Left cardiac atrium (tissue), 4 donors: ENCODE data around the gene BTRC. TPM values are rescaled to one million over a fixed set of nuclear protein-coding genes. Genes with fewer than 3 reads are reported as not detected.

ENCODE experiments used
- ATAC-seq, 2 donors: fragments of 200-7000 bp; cut with Tn5 transposase; one replicate each; pipeline ENCODE4 v1.9.1; 2020; ENCODE audit warnings: mild to moderate bottlenecking in 2 of 2, moderate library complexity in 2 of 2
- DNase-seq: peaks from one replicate; pipeline ENCODE4 v3.0.0-alpha.2; 2020
- intact Hi-C, 2 donors: fragments of 100-400 bp; cut with DNase I; formaldehyde crosslinking; loops; one replicate each; pipeline versions ENCODE4 v1.14.1 to v1.15.1; 2022 to 2023
- total RNA-seq, 2 donors: library from RNA; stranded (reverse); fragmentation: NEBNext Ultra II Directional; extraction: Animal tissue kit (Norgen Biotek cat#: 25700); gene quantifications; one replicate each; pipeline ENCODE4 v1.2.1, GENCODE V29; 2021
- donor health status: DM: no; HTN: yes; CAD: no.
- donor health status: DM: no; HTN: yes; CAD: no; lungs with severe emphysema.
- donor health status: DM: yes; HTN: yes; CAD: no.
- donor health status: Dilated cardiomyopathy.

The BTRC gene
- total RNA-seq, 2 donors from 2014 or later, result 26.0 to 26.4 TPM

- intact Hi-C loops, result loop anchor here (2.0 to 10.0 kb wide), 4 partner anchors 275 to 405 kb away; no protein-coding TSS in a partner anchor
Observed at GRCh38 chr10:101569622-101570427, 215.9 kb downstream of the BTRC start.

GRCh38 chr10:101570428-101571270 lies 216.7 kb downstream of the BTRC start:
- no peak for DNase-seq
- ATAC-seq, result peak; percentile 37 to 44
- intact Hi-C loops, result loop anchor here in 1 of 2 donors (2.0 to 10.0 kb wide), 2 partner anchors 356 to 406 kb away; no protein-coding TSS in a partner anchor

More at GRCh38 chr10:101569622-101570427, 215.9 kb downstream of the BTRC start:
- peak; percentile 84 for DNase-seq
- ATAC-seq, result peak; percentile 92 to 94

DNA sequence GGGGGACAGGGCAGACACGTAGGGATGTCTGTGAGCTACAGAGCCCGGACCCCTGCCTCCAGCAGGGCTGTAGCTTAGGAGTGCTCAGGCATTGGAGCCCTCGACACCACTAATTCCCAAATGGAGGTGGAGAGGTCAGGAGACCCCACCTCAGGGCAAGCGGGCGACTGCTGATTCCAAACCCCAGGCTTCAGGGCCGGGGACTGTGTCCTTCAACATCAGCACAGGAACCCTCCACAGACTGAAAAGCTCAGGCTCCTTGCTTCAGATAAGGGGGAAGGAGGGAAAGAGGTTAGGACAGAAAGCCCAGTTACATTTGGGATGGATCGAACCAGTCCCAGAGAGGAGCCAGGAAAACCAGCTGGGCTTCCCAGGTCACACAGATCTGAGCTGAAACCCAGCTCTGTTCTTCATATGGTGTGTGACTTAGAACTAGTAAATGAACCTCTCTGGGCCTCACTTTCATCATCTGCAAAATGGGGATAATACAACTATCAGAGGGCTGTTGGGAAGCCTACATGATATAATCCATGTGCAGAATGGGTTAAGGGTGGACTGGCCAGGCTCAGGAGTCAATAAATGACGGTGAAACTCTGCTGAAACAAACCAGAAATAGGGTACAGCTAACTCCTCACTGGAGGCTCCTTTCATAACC lies 217.4 kb downstream of the BTRC start:
- ATAC-seq (no peak), DNase-seq (no peak)
- intact Hi-C loops, result loop anchor here in 1 of 2 donors (2.0 to 10.0 kb wide), 2 partner anchors 357 to 407 kb away; no protein-coding TSS in a partner anchor

- DNase-seq (no peak), ATAC-seq (no peak)
- intact Hi-C loops, result loop anchor here in 1 of 2 donors (10.0 kb wide), 1 partner anchor 407 kb away; no protein-coding TSS in a partner anchor
Observed at GRCh38 chr10:101572126-101572525, 218.2 kb downstream of the BTRC start.

- intact Hi-C loops, result loop anchor here in 1 of 2 donors (10.0 kb wide), 1 partner anchor 408 kb away; no protein-coding TSS in a partner anchor
- DNase-seq, result no peak
- no peak for ATAC-seq
Observed at GRCh38 chr10:101572785-101573184, 218.8 kb downstream of the BTRC start.

- ATAC-seq (no peak), DNase-seq (no peak)
- intact Hi-C loops, result loop anchor here in 1 of 2 donors (10.0 kb wide), 1 partner anchor 409 kb away; no protein-coding TSS in a partner anchor
Observed at GRCh38 chr10:101573885-101574753, 220.2 kb downstream of the BTRC start.

DNA sequence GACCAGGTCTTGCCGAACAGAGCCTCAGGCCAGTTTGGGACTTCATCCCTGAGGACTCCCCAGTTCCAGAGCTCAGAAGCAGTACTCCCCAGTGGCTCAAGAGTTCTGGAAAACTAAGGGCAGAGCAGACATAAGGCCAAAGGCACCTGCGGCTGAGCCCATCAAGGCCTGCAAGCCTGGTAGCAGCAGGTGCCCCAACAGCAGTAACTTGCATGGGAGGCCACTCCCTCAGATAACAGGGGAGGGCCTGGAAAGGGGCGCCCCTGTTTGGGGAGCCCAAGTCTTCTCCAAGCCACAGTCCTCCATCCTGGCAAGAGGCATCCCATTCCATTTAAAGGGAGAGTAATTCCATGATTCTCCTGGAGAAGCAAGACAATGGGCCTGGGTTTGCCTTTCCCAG lies 221.1 kb downstream of the BTRC start:
- intact Hi-C loops, result loop anchor here in 1 of 2 donors (10.0 kb wide), 1 partner anchor 410 kb away; no protein-coding TSS in a partner anchor
- no peak for ATAC-seq
- DNase-seq, result no peak

- DNase-seq (no peak), ATAC-seq (no peak)
- intact Hi-C loops, result loop anchor here in 1 of 2 donors (10.0 kb wide), 1 partner anchor 411 kb away; no protein-coding TSS in a partner anchor
Observed at GRCh38 chr10:101575580-101576210, 221.7 kb downstream of the BTRC start.

GRCh38 chr10:101576211-101576863 lies 222.4 kb downstream of the BTRC start:
- intact Hi-C loops, result loop anchor here in 1 of 2 donors (10.0 kb wide), 1 partner anchor 412 kb away; no protein-coding TSS in a partner anchor
- no peak for ATAC-seq
- DNase-seq, result no peak

- DNase-seq (peak; percentile 18), ATAC-seq (no peak)
- intact Hi-C loops, result loop anchor here in 1 of 2 donors (10.0 kb wide), 1 partner anchor 412 kb away; no protein-coding TSS in a partner anchor
Observed at GRCh38 chr10:101577121-101577871, 223.3 kb downstream of the BTRC start.

DNA sequence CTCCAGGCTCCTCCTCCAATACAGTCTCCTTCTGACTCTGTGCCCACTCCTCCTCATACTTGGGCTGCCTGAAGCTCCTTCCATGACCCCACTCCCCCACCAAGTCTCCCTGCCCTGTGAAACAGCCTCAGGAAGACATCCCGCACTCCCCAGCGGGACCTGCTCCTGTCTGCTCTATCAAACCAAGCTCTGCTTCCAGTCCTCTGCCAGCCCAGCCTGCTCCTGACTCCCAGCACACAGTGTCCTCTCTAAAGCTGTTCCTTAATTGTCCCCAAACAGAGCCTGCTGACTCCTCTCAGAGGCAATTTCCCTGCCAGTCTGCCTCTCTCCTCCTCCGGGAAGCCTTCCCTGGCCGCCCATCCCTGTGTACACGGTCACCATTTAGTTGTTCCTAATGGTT lies 224.2 kb downstream of the BTRC start:
- ATAC-seq (no peak), DNase-seq (no peak)
- intact Hi-C loops, result loop anchor here in 1 of 2 donors (10.0 kb wide), 1 partner anchor 413 kb away; no protein-coding TSS in a partner anchor

DNA sequence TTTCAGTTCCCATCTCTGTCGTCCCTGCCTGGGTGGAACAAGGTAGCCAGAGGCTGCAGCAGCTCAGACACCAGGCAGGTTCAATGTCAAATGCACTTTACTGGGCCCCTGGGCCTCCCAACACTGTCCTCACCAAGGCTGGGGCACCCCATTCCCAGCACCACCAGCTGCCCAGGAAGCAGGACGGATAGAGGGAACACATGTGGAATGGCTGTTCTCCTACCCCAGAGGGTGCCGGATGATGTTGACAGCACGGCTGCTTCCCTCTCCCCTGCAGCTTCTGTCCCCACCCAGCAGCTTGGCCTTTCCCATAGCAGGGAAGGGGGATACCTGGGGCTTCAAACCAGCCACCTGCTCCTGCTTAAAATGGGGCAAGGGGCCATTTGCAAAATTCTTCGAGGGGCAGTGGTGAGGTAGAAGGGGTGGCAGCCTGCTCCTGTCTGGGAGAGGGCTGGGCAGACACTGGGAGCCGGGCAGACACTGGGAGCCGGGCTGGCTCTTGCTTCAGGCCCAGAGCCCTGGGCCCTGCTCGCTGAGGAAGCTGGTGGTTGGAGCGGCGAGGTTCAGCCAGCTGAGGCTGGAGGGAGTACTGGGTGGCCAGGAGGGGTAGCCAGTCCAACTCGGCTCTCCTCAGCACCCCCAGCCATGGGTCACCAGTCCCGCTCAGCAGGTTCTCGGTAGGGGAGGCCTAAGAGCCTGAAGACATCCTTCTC lies 225.0 kb downstream of the BTRC start:
- intact Hi-C loops, result loop anchor here in 1 of 2 donors (10.0 kb wide), 1 partner anchor 414 kb away; no protein-coding TSS in a partner anchor
- no peak for ATAC-seq
- DNase-seq, result peak; percentile 7

- intact Hi-C loops, result loop anchor here in 1 of 2 donors (10.0 kb wide), 1 partner anchor 415 kb away; no protein-coding TSS in a partner anchor
- DNase-seq, result peak; percentile 8
- no peak for ATAC-seq
Observed at GRCh38 chr10:101579516-101579870, 225.5 kb downstream of the BTRC start.

DNA sequence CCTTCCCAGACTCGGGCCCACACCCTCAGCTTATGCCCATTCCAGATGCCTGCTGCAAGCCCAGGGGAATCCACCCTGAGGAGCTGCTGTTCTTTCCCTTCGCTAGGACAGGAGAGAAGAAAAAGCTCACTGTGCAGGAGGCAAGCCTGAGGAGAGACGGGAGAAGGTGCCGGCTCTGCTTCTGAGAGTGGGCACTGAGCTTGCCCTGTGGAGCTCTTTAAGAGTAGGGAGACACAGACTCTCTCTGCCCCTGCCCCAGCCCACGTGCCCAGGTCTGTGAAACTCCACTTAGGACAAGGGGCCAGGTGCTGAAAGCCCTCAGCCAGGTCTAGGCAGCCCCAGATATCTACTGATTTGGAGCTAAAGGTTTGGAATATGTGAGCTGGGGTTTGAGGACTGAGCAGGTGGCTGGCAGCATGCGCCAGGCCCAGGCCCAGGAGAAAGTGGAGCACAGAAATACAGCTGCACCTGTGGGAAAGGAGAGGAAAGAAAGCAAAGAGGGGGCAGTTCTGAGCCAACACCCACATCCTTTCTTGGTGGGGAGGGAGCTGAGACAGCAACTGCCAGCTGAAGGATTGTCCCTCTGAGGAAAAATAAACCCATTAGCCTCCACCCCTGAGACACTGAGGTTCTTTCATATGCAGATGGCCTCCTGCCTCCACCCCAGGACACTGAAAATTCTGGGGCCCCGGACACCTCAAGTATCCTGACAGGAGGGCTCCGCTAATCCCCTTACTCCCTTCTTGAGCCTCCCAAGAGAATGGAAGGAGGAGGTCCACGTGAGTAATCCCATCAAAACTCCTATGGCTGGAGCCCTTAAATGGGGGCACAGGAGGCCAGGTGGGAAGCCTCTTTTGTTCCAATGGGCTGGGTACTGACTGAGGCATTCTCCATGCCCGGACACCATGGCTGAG lies 226.8 kb downstream of the BTRC start:
- DNase-seq (no peak), ATAC-seq (no peak)
- intact Hi-C loops, result no loop called here
